ENCODE results near the gene UTP14A. TPM values are rescaled to one million over a fixed set of nuclear protein-coding genes. Genes with fewer than 3 reads are reported as not detected.

The UTP14A gene
- total and polyA plus RNA-seq, 9 donors: 18.3 to 25.9 (median 22.1) TPM

GRCh38 chrX:129940721-129941120, 34.8 kb downstream of the UTP14A start:
- Histone ChIP-seq H3K9me3 (replicated peaks; ENCODE audit: control insufficient read depth, low read depth, low read length) (no peaks in the 10 kb centered on the region), H3K27me3 (ENCODE audit: control insufficient read depth, insufficient read depth, low read length) (peaks cover 13% of the 10 kb centered on the region), H3K36me3 (ENCODE audit: control insufficient read depth, insufficient read depth, low read length) (no peaks in the 10 kb centered on the region), H3K27ac (ENCODE audit: low read length) (no peak overlapping the region), H3K4me3 (ENCODE audit: low read length) (no peak overlapping the region), H3K4me1 (ENCODE audit: control insufficient read depth, insufficient read depth, low read length) (no peaks in the 10 kb centered on the region)
- DNase-seq: no peak
- no CpG with 5 or more reads among the region's 2 CpGs for WGBS (ENCODE audit: insufficient coverage)

- peaks cover 2% of the 10 kb centered on the region for H3K27me3 ChIP-seq (ENCODE audit: control insufficient read depth, insufficient read depth, low read length)
- no CpG with 5 or more reads among the region's 1 CpG for WGBS (ENCODE audit: insufficient coverage)
- H3K9me3 ChIP-seq (replicated peaks; ENCODE audit: control insufficient read depth, low read depth, low read length): no peaks in the 10 kb centered on the region
- no peak overlapping the region for H3K27ac ChIP-seq (ENCODE audit: low read length)
- no peak for DNase-seq
- H3K36me3 ChIP-seq (ENCODE audit: control insufficient read depth, insufficient read depth, low read length): no peaks in the 10 kb centered on the region
- H3K4me3 ChIP-seq (ENCODE audit: low read length): no peak overlapping the region
- no peaks in the 10 kb centered on the region for H3K4me1 ChIP-seq (ENCODE audit: control insufficient read depth, insufficient read depth, low read length)
These were observed 39.2 kb downstream of the UTP14A start for GRCh38 chrX:129945131-129945530.

GRCh38 chrX:129953334-129953648, 47.3 kb downstream of the UTP14A start:
- WGBS (ENCODE audit: insufficient coverage): 49% methylated on average over 18 of the region's 18 CpGs
- no peak for DNase-seq
- Histone ChIP-seq H3K27me3 (ENCODE audit: control insufficient read depth, insufficient read depth, low read length) (peaks cover 27% of the 10 kb centered on the region), H3K27ac (ENCODE audit: low read length) (peak overlapping the region; percentile 13), H3K4me1 (ENCODE audit: control insufficient read depth, insufficient read depth, low read length) (peaks cover 32% of the 10 kb centered on the region), H3K36me3 (ENCODE audit: control insufficient read depth, insufficient read depth, low read length) (no peaks in the 10 kb centered on the region), H3K4me3 (ENCODE audit: low read length) (peak overlapping the region; percentile 29), H3K9me3 (replicated peaks; ENCODE audit: control insufficient read depth, low read depth, low read length) (no peaks in the 10 kb centered on the region)

- no peaks in the 10 kb centered on the region for H3K9me3 ChIP-seq (replicated peaks; ENCODE audit: control insufficient read depth, low read depth, low read length)
- no peak overlapping the region for H3K27ac ChIP-seq (ENCODE audit: low read length)
- H3K27me3 ChIP-seq (ENCODE audit: control insufficient read depth, insufficient read depth, low read length): peaks cover 27% of the 10 kb centered on the region
- H3K36me3 ChIP-seq (ENCODE audit: control insufficient read depth, insufficient read depth, low read length): no peaks in the 10 kb centered on the region
- no CpG with 5 or more reads among the region's 4 CpGs for WGBS (ENCODE audit: insufficient coverage)
- DNase-seq: no peak
- H3K4me1 ChIP-seq (ENCODE audit: control insufficient read depth, insufficient read depth, low read length): peaks cover 33% of the 10 kb centered on the region
- H3K4me3 ChIP-seq (ENCODE audit: low read length): no peak overlapping the region
These were observed 47.9 kb downstream of the UTP14A start for GRCh38 chrX:129953881-129954280.

GRCh38 chrX:129954804-129955203, 48.8 kb downstream of the UTP14A start:
- no peak overlapping the region for H3K27ac ChIP-seq (ENCODE audit: low read length)
- no peaks in the 10 kb centered on the region for H3K36me3 ChIP-seq (ENCODE audit: control insufficient read depth, insufficient read depth, low read length)
- H3K4me3 ChIP-seq (ENCODE audit: low read length): no peak overlapping the region
- H3K27me3 ChIP-seq (ENCODE audit: control insufficient read depth, insufficient read depth, low read length): peaks cover 31% of the 10 kb centered on the region
- H3K4me1 ChIP-seq (ENCODE audit: control insufficient read depth, insufficient read depth, low read length): peaks cover 39% of the 10 kb centered on the region
- no peaks in the 10 kb centered on the region for H3K9me3 ChIP-seq (replicated peaks; ENCODE audit: control insufficient read depth, low read depth, low read length)
- no CpG with 5 or more reads among the region's 3 CpGs for WGBS (ENCODE audit: insufficient coverage)
- no peak for DNase-seq

GRCh38 chrX:129955682-129956081, 49.7 kb downstream of the UTP14A start:
- 83% methylated on average over 2 of the region's 3 CpGs for WGBS (ENCODE audit: insufficient coverage)
- no peak overlapping the region for H3K4me3 ChIP-seq (ENCODE audit: low read length)
- no peaks in the 10 kb centered on the region for H3K9me3 ChIP-seq (replicated peaks; ENCODE audit: control insufficient read depth, low read depth, low read length)
- no peaks in the 10 kb centered on the region for H3K36me3 ChIP-seq (ENCODE audit: control insufficient read depth, insufficient read depth, low read length)
- H3K4me1 ChIP-seq (ENCODE audit: control insufficient read depth, insufficient read depth, low read length): peaks cover 40% of the 10 kb centered on the region
- H3K27ac ChIP-seq (ENCODE audit: low read length): no peak overlapping the region
- peaks cover 32% of the 10 kb centered on the region for H3K27me3 ChIP-seq (ENCODE audit: control insufficient read depth, insufficient read depth, low read length)
- no peak for DNase-seq

GRCh38 chrX:129956145-129956544, 50.2 kb downstream of the UTP14A start:
- H3K4me1 ChIP-seq (ENCODE audit: control insufficient read depth, insufficient read depth, low read length): peaks cover 43% of the 10 kb centered on the region
- WGBS (ENCODE audit: insufficient coverage): 72% methylated on average over 7 of the region's 10 CpGs
- no peaks in the 10 kb centered on the region for H3K9me3 ChIP-seq (replicated peaks; ENCODE audit: control insufficient read depth, low read depth, low read length)
- peaks cover 34% of the 10 kb centered on the region for H3K27me3 ChIP-seq (ENCODE audit: control insufficient read depth, insufficient read depth, low read length)
- H3K36me3 ChIP-seq (ENCODE audit: control insufficient read depth, insufficient read depth, low read length): no peaks in the 10 kb centered on the region
- H3K4me3 ChIP-seq (ENCODE audit: low read length): peak overlapping the region; percentile 43
- no peak for DNase-seq
- H3K27ac ChIP-seq (ENCODE audit: low read length): peak overlapping the region; percentile 42

- peaks cover 49% of the 10 kb centered on the region for H3K4me1 ChIP-seq (ENCODE audit: control insufficient read depth, insufficient read depth, low read length)
- no peak for DNase-seq
- no peaks in the 10 kb centered on the region for H3K9me3 ChIP-seq (replicated peaks; ENCODE audit: control insufficient read depth, low read depth, low read length)
- 0% methylated on average over 1 of the region's 20 CpGs for WGBS (ENCODE audit: insufficient coverage)
- H3K27ac ChIP-seq (ENCODE audit: low read length): peak overlapping the region; percentile 85
- H3K27me3 ChIP-seq (ENCODE audit: control insufficient read depth, insufficient read depth, low read length): peaks cover 33% of the 10 kb centered on the region
- H3K36me3 ChIP-seq (ENCODE audit: control insufficient read depth, insufficient read depth, low read length): no peaks in the 10 kb centered on the region
- peak overlapping the region; percentile 43 for H3K4me3 ChIP-seq (ENCODE audit: low read length)
These were observed 50.8 kb downstream of the UTP14A start for GRCh38 chrX:129956765-129957164.

GRCh38 chrX:129957241-129958082, 51.5 kb downstream of the UTP14A start:
- DNase-seq: peak; percentile 93
- WGBS (ENCODE audit: insufficient coverage): 35% methylated on average over 36 of the region's 56 CpGs
- H3K4me3 ChIP-seq (ENCODE audit: low read length): peak overlapping the region; percentile 43

GRCh38 chrX:129958083-129958465, 52.1 kb downstream of the UTP14A start:
- peaks cover 43% of the 10 kb centered on the region for H3K4me1 ChIP-seq (ENCODE audit: control insufficient read depth, insufficient read depth, low read length)
- peaks cover 26% of the 10 kb centered on the region for H3K27me3 ChIP-seq (ENCODE audit: control insufficient read depth, insufficient read depth, low read length)
- H3K4me3 ChIP-seq (ENCODE audit: low read length): no peak overlapping the region
- peak; percentile 55 for DNase-seq
- H3K36me3 ChIP-seq (ENCODE audit: control insufficient read depth, insufficient read depth, low read length): no peaks in the 10 kb centered on the region
- no peaks in the 10 kb centered on the region for H3K9me3 ChIP-seq (replicated peaks; ENCODE audit: control insufficient read depth, low read depth, low read length)
- 63% methylated on average over 1 of the region's 7 CpGs for WGBS (ENCODE audit: insufficient coverage)
- peak overlapping the region; percentile 78 for H3K27ac ChIP-seq (ENCODE audit: low read length)

More at GRCh38 chrX:129957241-129958082, 51.5 kb downstream of the UTP14A start:
- Histone ChIP-seq H3K9me3 (replicated peaks; ENCODE audit: control insufficient read depth, low read depth, low read length) (no peaks in the 10 kb centered on the region), H3K27me3 (ENCODE audit: control insufficient read depth, insufficient read depth, low read length) (peaks cover 26% of the 10 kb centered on the region), H3K4me1 (ENCODE audit: control insufficient read depth, insufficient read depth, low read length) (peaks cover 44% of the 10 kb centered on the region), H3K36me3 (ENCODE audit: control insufficient read depth, insufficient read depth, low read length) (no peaks in the 10 kb centered on the region), H3K27ac (ENCODE audit: low read length) (peak overlapping the region; percentile 78)
